Peyer's patch (tissue), 4 donors: ENCODE data around the gene ABCD3.

Source experiments
- POLR2A ChIP-seq, 2 donors: fragments of 450-650 bp; IDR thresholded peaks; one replicate each; pipeline ENCODE4 v1.5.1; 2017; ENCODE audit warnings: antibody characterized with exemption in 2 of 2, mild to moderate bottlenecking in 2 of 2, moderate library complexity in 2 of 2
- TF ChIP-seq, protein P1 (sequence below), 6 experiments: fragments of 450-650 bp in 4 of 6; fragments of 200-600 bp in 2 of 6; sonication (generic) in 1 of 6; IDR thresholded peaks; one replicate each; pipeline ENCODE4 v1.5.1; 2017 to 2019; ENCODE audit warnings: antibody characterized with exemption in 6 of 6, mild to moderate bottlenecking in 3 of 6, moderate library complexity in 1 of 6

DNA sequence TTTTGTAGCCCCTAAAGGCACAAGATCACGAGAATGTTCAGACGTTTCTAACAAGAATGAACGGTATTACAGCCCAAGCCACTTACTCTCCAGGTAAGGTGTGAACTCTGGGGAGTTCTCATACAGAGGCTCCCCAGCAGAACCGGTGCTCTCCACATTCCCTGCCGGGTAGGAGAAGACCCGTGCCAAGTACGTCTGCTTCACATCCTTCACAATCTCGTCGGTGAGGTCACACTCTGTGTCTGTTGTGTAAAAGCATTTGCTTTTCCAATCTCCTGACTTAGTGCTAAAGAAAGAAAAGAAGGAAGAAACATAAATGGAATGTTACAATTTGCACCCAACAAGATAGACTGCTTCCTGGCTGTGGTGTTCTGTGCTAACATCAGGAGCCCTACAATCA lies 117.7 kb downstream of the ABCD3 start:
- TF ChIP-seq, protein P1, sequence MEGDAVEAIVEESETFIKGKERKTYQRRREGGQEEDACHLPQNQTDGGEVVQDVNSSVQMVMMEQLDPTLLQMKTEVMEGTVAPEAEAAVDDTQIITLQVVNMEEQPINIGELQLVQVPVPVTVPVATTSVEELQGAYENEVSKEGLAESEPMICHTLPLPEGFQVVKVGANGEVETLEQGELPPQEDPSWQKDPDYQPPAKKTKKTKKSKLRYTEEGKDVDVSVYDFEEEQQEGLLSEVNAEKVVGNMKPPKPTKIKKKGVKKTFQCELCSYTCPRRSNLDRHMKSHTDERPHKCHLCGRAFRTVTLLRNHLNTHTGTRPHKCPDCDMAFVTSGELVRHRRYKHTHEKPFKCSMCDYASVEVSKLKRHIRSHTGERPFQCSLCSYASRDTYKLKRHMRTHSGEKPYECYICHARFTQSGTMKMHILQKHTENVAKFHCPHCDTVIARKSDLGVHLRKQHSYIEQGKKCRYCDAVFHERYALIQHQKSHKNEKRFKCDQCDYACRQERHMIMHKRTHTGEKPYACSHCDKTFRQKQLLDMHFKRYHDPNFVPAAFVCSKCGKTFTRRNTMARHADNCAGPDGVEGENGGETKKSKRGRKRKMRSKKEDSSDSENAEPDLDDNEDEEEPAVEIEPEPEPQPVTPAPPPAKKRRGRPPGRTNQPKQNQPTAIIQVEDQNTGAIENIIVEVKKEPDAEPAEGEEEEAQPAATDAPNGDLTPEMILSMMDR (IDR thresholded peaks at IDR 0.05): no peak
- TF ChIP-seq POLR2A (IDR thresholded peaks at IDR 0.05): no peak
